GM21390 (cell line): ENCODE measurements around the gene MIEF1.

Experiments used
- ATAC-seq: cut with Tn5 transposase; IDR thresholded peaks from one replicate; pipeline ENCODE4 v1.9.1; 2021; ENCODE audit not compliant: unreplicated experiment

MIEF1 gene

DNA sequence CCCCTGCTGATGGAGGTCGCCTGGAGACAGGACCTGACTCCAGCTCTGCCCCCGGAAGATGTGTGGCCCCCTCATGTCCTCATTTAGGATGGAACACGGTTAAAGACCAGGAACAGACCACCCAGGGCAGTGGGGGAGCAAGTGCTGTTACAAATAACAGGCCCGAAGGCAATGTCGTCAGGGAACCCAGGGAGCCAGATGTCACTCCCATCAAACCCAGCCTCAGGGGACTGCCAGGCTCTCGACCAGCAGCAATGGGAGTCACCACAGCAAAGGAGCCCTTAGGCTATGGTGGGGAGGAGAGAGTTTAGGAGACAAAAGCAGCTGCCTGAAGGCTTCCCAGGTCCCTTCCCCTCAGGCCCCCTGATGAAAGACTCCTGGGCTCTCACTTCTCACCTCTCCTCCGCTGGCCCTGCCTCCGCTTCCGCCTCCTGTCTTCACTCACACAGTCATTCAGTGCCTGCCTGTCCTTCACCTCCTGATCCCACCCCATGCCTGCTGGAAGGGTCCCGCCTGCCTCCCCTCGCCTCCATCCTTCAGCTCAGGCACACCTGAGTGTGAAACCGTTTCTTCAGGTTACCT, 26.1 kb downstream of the MIEF1 start:
- no peak for ATAC-seq

DNA sequence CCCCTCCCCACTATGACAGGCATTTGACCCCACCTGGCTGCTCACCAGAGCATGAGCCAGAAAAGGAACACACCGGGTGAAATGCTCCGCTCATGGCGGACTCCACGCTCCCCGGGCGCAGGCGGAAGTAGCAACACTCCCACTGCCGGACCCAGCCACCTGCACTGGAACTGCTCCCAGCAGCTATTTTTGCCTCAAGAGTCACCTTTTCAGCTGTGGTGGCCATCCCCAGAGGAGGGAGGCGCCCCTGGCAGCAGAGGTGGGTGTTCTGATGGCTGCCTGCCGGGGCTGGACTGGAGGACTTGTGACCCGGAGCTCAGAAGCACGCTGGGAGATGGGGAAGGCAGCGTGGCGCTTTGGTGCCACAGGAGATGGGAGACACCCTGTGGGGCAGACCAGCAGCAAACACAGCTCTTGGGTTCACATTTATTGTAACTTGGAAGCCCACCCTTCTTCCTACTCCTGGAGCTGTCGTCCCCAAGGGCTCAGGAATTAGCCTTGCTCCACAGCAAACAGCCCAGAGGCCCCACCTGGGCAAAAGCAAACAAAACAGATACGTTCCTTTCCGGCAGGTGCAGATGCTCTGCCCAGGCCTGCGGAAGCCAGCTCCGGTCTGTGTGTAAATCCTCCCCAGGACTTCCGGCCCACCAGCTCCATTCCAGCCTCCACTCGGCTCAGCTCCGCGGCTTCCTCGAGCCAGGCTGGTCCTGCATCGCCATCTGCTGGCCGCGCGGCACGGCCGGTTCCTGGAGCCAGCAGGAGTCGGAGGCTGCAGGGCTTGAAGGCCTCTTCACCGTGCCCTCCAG, 26.8 kb downstream of the MIEF1 start:
- no peak for ATAC-seq

DNA sequence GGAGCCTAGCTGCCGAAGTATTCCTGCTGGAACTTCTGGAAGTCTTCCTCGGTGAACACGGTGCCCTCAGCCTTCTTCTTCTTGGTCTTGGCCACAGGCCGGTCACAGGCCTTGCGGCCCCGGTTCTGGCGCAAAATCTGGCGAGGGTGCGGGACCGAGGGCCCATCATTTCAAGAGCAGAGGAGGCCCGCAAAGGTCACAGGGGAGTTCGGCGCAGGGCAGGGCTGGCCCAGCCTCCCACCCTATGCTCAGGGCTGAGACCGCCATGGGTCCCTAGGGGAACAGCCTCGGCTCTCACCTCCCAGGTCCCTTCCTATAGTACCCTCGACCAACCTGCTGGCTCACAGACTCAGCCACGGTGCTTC, 27.4 kb downstream of the MIEF1 start:
- no peak for ATAC-seq

DNA sequence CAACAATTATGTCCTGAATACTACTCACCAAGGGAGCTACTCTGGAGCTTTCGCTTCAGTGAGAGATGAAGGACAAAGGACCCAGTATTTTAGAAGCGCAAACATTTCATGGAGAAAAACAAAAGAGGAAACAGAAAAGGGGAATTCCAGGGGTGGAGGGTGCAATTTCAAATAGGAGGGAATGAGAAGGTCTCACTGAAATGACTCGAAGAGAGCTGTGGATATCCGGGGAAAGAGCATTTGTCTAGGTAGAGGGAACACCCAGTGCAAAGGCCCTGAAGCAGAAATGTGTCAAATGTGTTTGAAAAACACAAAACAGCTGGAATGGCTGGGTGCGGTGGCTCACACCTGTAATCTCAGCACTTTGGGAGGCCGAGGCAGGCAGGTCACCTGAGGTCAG, 28.0 kb downstream of the MIEF1 start:
- no peak for ATAC-seq

DNA sequence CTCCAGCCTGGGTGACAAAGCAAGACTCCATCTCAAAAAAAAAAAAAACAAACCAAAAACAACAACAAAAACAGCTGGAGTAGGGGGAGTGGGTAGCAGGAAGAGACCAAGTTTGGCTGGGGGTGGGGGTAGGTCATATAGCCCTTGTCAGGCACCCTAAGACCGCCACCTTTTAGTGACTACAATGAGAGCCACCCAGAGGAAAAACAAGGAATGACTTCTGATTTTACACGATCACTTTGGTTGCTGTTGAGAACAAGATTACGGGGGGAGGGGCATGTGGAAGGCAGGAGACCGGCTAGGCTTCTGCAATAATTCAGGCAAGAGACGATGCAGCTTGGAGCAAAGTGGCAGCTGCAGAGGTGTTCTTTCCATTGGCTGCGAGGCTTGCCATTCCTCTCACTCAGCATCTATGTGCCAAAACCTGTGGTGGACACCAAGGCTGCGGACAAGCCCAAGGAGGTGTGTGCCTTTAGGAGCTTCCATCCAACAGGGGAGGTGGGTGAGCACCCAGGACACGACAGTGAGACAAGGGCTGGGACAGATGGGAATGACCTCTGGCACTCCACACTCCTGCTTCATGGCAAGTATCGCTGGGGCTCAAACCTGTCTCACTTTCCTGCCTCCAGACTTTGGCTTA, 28.7 kb downstream of the MIEF1 start:
- no peak for ATAC-seq

DNA sequence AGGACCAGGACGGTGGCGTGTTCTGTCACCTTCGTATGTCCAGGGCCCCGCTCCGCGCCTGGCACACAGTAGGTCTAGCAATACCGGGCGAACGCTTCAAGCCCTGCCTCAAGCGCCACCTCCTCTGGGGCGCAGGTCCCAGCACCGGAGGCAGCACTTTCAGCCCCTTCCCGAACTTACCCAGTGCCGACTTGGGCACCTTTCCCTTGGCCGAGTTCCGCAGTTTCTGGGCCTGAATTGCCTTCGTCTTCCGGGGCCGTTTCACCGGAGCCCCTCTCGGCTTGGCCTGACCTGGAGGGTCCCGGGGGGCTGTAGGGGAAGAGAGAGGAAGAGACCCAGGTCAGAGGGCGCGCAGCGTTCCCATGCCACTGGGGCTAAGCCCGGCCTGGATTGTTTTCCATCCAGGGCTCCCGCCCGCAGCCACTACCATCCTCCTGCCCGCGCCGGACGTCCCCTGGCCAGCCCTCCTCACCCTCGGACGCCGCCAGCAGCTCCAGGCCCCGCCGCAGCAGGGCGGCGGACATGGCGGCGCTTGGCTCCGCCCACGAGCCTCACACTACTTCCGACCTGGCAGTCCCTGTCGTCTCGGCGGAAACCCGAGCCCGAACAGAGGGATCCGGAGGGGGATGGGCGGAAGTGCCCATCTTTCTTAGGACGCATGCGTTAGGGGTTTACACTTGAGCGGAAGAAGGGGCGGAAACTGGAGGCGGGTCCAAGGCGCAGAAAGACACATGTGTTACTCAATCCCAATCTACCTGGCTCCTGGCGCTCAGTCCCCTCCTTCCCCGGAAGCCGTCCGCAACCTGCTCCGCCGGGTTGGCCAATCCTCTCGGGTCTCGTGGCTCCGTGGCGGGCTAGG, 30.4 kb downstream of the MIEF1 start, which contains the start of gene RPS19BP1:
TSS of gene RPS19BP1 (minus strand) at position 534 of the 859 bp plus-strand sequence. CDS start at position 524, 10 bp downstream.
- peak; percentile 77 for ATAC-seq

DNA sequence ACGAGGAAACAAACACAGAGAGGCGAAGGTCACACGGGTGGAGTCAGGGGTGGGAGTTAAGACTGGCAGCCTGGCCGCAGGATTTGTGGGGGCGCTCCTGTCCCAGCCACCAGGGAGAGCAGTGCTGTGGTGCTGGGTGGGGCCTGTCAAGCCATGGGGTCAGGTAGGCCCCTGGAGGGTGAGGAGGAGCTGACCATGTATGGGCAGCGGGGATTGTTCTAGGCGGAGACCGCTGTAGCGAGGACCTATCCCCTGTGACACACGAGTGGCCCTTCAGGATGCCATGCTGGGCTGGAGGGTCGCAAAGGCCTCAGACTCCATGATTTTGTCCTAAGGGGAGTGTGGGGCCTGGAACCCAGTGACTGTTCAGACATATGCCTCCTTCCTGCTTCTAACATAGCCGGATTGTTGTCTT, 32.0 kb downstream of the MIEF1 start:
- ATAC-seq, result no peak

DNA sequence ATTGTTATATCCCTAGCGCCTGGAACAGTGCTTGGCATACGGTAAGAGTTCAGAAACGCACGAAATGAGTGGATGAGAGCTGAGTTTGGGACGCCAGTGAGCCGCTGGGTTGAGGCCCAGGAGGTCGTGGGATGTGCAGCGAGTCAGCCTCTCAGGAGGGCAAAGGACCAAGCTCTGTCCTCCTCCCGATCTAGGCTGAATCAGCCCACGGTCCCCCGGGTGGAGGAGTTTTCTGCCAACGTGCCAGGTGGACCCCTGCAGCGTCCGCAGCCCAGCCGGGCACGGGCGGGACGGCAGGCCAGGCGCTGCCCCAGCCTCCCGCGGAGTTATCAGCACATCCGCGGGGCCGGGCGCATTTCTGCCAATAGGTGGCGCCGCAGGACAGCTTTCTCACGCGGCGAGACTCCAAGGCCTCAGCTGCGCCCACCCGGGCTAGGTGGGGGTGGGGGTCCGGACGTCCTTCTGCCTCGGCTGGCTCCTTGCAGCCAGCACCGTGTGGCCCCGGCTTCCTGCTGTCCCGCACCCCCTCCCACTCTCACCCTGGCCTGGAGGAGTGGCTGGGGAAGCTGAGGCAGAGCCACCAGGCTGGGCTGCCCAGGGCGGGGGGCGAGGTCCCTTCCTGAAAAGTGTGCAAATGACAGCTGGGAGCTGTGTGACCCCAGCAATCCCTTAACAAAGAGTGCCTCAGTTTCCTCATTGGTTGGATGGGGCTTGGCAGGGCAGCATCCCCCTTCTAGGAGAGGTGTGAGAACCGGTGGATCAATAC, 32.7 kb downstream of the MIEF1 start:
- no peak for ATAC-seq

DNA sequence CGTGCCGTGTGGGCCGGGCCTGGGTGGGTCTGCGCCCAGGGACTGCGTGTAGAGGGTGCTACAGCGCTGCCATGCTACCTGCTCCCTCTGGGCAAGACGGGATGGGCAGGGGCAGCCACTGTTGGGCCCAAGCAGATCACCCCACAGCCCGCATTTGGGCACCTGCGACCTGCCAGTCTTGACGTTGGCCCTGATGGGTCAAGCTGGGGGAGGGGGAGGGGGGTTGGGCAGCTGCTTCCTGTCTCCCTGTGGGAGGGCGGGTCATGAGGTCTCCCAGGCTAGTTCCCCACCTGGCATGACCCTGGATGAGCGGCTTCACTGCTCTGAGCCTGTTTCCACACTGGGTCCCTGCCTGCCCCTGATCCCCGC, 33.3 kb downstream of the MIEF1 start:
- ATAC-seq, result no peak

DNA sequence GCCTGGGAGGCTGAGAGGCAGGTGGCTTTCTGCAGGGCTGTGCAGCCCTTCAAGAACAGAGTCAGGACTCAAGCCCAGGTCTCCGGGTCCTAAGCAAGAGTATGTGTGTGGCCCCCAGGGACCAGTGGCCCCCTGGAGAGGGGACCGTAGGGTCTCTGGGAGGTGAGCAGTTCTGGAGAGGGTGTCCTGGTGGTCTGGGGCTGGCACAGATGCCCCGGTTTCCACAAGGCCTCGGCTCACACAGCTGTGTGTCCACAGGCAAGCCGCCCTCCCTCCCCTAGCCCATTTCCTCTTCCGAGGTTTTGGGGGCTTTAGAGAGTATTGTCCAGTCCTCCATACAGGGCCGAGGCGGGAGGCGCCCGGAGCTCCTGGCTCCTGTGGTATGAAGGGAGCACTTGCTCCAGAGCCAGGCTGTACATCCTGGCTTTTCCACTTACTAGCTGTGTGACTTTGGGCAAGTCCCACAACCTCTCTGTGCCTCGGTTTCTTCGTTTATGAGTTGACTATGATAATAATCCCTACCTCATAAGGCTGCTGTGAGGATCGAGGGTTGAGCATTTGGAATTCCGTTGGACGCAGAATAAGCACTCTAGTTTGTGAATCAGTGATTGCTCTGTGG, 33.9 kb downstream of the MIEF1 start:
- no peak for ATAC-seq

DNA sequence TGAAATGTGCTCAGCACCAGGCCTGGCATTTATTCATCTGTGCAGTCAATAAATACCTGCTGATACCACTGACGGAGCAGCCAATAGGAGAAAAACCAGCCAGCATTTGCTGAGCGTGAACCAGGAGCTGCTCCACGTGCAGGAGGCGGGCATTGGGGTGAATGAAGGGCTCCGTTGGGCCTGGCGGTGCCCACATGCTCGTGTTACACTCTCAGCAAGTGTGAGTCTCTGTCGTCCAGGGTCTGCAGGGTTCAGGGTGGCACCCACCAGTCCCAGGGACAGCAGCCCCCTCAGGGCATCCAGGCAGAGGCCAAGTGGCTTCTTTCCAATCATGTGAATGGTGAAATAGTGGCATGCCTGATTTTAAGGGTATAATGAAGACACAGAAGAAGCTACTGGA, 34.6 kb downstream of the MIEF1 start:
- ATAC-seq, result no peak

DNA sequence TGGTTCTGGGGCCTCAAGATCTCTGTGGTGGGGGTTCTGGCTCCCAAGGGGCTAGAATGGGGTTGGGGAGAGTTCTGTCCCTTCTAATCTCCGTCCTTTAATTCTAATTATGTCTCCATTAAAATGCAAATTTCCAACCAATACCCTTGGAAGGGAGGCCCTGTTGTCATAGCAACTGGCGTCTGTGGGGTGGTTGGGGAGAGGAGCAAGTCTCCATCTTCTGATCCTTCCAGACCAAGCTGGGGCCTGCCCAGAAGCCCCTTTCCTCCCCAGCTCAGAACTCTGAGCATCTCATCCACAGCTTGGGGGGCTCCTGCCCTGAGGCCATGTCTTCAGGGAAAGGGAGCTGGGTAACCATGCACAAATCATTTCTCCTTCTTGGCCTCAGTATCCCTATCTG, 35.9 kb downstream of the MIEF1 start:
- ATAC-seq, result no peak

DNA sequence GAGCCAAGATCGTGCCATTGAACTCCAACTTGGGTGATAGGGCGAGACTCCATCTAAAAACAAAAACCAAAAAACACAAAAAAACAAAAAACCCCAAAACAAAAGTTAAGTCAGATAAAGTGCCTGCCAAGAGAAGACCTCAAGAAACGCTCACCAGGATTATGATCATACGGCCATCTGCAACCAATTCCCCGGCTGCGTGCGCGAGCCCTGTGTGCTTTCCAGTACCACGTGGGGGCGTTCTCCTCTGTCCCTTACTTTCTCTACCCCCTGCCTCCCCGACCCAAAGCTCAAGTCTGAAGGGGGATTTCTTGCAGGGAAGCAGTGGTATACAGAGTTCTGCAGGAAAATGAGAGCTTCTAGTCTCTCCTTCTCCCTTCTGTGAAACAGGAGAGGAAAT, 41.0 kb downstream of the MIEF1 start:
- ATAC-seq, result no peak

DNA sequence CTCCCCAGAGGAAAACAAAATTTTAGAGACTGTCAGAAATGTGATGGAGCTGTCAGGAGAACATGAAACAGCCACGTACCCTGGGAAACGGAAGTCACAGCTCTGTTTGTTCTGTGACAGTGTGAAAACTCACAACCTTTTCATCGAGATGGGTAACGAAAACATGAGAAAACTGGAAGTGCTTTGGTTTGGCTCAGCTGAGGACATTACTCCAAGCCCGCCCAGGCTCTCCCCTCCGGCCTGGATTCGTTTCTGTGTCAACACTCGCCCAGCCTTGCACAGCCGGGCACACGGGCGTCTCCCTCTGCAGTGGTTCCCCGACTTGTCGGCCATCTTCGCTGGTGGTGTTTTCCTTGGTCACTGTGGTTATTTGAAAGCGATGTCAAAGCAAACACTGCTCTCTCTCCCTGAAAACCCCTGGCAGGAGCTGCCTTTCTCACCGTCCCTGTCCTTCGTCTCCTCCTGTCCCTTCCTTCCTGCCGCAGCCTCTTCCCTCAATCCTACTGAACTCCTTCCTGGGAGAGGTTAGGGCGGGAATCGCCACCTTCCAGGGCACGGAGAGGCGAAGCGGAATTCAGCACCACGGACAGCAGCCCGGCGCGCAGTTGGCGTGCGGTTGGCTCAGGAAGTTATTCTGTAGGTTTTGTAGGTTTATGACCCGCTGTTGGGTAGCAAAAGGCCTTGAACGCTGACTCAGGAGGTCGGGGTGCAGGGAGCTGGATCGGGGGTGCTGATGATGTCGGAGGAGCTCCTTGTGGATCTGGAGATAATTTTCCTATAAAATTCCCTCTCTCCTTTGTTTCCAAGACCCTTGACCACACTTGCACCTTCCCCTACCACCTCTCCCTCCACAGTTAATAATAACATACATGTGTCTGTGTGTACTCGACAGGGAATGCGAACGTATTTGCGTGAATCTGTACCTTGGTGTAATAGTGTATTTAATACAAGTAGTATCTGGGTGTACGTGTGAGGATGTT, 43.6 kb downstream of the MIEF1 start:
- ATAC-seq, result no peak

DNA sequence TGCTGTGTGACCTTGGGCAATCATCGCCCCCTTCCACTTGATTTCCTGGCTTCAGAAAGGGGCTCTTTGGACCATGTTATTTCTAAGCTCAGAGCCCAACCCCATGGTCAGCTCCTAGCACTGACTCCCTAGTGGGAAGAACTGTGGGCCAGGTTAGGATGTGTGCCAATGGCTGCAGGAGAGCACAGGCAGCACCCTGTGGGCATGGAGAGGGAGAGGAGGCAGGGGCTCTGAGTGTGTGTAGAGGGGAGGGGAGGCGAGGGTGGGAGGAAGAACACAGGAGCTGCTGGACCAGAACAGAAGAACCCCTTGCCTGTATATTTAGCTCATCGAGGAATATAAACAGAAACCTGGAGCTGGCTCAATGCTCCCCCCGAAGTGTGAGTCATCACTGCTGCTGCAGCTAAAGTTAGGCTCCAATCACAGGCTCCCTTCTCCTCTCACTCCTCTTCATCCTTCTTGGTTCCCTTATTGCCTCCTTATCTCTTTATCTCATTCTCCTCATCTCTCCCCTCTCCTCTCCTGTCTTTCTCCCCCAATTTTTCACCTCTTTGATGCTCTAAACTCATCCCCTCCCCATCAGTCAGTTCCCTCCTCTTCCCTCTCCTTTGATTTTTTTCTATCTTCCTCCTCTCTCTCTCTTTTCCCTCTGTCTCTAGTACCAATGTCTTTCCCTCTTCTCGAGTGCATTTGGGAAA, 44.9 kb downstream of the MIEF1 start:
- ATAC-seq, result no peak

DNA sequence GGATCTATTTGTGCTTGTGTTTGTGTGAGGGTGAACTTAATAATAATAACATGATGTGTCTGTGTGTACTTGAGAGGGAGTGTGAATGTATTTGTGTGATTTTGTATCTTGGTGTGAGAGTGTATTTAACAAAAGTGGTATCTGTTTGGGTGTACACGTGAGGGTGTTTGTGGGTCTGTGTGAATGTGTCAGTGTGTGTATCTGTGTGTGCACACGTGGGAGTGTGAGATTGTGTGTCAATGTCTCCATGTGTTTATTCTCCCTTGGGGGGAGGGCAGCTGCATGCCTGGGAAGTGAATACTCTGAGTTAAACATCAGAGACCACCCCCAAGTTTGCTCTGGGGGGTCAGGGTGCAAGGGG, 45.5 kb downstream of the MIEF1 start:
- ATAC-seq, result no peak

DNA sequence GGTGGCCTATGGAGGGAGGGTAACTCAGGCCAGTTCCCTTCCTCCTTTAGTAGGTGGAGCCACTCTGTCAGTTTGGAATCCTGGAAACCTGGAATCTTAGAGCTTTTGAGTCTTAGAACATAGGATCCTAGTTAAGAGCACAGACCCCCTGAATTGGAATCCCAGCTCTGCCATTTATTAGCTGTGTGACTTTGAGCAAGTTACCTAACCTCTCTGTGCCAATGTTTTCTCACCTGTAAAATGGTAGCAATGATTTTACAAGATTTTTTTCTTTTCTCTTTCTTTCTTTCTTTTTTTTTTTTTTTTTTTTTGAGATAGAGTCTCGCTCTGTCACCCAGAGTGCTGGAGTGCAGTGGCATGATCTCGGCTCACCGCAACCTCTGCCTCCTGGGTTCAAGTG, 51.3 kb downstream of the MIEF1 start:
- no peak for ATAC-seq

DNA sequence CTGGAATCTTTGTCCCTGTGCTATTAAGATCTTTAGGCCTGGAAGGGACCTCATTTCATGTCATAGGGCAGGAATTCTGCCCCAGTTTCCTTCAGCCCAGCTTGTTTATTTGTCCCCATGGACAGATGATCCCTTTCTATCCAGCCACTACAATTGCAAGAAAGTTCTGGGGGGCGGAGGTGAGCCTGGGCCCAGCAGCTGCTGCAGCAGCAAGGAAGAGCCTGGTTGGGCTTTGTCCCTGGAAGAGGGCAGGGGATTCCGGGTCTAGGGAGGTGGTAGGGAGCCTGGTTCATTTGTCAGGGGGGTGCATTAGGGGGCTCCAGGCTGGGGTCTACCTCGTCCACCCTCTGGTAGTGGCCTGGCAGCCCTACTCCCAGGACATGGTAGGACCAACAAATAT, 52.1 kb downstream of the MIEF1 start:
- no peak for ATAC-seq
